Stimulated activated CD4-positive, alpha-beta T cell treated with anti-CD3 and anti-CD28 coated beads, Interleukin-1b, Interleukin-23, amount 100 ng/mL, for 24 hours (primary cell): ENCODE data around the gene RGS10.

Experiments used
- DNase-seq, 4 experiments: peaks; one replicate each; pipeline ENCODE4 v3.0.0-alpha.2; 2020; ENCODE audit warnings: low read depth in 4 of 4, low spot score in 1 of 4

The RGS10 gene

GRCh38 chr10:119452396-119452795, 90.1 kb downstream of the RGS10 start:
- DNase-seq: no peak

- DNase-seq: no peak
These were observed 91.1 kb downstream of the RGS10 start for GRCh38 chr10:119451300-119451896.

- DNase-seq: no peak
These were observed 91.8 kb downstream of the RGS10 start for GRCh38 chr10:119450606-119451299.
